ENCODE results near the gene WNK2.

DNA sequence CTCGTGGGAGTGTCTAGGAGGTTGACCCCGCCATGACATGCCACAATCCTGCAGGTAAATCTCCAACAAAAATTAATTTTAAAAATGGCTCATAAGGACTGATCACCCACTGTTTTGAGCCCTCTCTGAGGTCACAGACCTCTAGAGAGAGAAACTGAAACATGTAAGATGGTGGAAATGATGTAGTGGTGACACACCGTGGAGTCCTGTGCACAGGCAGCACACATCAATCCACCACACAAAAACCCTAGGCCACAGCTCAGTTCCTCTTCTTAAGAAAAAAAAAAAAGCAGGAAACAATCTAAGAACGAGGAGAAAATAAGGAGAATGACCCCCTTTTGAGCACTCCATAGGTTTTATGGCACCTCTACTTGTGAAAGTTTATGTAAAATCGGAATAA lies 173.7 kb downstream of the WNK2 start:
- TF ChIP-seq CTCF (IDR thresholded peaks at IDR 0.05) (no peak), POLR2A (IDR thresholded peaks at IDR 0.05) (no peak)
